NOMO-1 treated with DMSO at 0.1 percent for 48 hours (cell line): ENCODE measurements around the gene DDX47.

Source experiments
- DNase-seq: peaks from one replicate; lab custom pipeline; 2025; ENCODE audit not compliant: unreplicated experiment; lab: John Stamatoyannopoulos, UW

The DDX47 gene

GRCh38 chr12:12813120-12814101 is at the start of gene DDX47:
DDX47 (plus strand) TSS chr12:12813346; CDS start chr12:12813368, 22 bp downstream.
- DNase-seq, result peak; percentile 93

- DNase-seq, result no peak
Measured at GRCh38 chr12:12764824-12765223, 48.3 kb upstream of the DDX47 start.

GRCh38 chr12:12770262-12770661 is 42.9 kb upstream of the DDX47 start:
- DNase-seq, result no peak

- DNase-seq, result no peak
Measured at GRCh38 chr12:12774791-12775190, 38.4 kb upstream of the DDX47 start.

- DNase-seq, result no peak
Measured at GRCh38 chr12:12776261-12776660, 36.9 kb upstream of the DDX47 start.

- no peak for DNase-seq
Measured at GRCh38 chr12:12777092-12777491, 36.1 kb upstream of the DDX47 start.

- DNase-seq, result no peak
Measured at GRCh38 chr12:12779007-12779406, 34.1 kb upstream of the DDX47 start.

GRCh38 chr12:12779529-12779928 is 33.6 kb upstream of the DDX47 start:
- no peak for DNase-seq

GRCh38 chr12:12784116-12784515 is 29.0 kb upstream of the DDX47 start:
- no peak for DNase-seq

- no peak for DNase-seq
Measured at GRCh38 chr12:12784911-12785814, 28.0 kb upstream of the DDX47 start, which contains the start of gene APOLD1. APOLD1 (plus strand) TSS chr12:12785659; CDS start chr12:12785692, 33 bp downstream.

GRCh38 chr12:12786351-12786705 is 26.8 kb upstream of the DDX47 start:
- DNase-seq, result no peak

- DNase-seq, result no peak
Measured at GRCh38 chr12:12786706-12787601, 26.2 kb upstream of the DDX47 start.

- no peak for DNase-seq
Measured at GRCh38 chr12:12788131-12788530, 25.0 kb upstream of the DDX47 start.

GRCh38 chr12:12788675-12789368 is 24.3 kb upstream of the DDX47 start:
- peak; percentile 71 for DNase-seq

GRCh38 chr12:12790956-12791355 is 22.2 kb upstream of the DDX47 start:
- no peak for DNase-seq

GRCh38 chr12:12791756-12792369 is 21.3 kb upstream of the DDX47 start:
- DNase-seq, result no peak

- DNase-seq, result no peak
Measured at GRCh38 chr12:12792421-12792820, 20.7 kb upstream of the DDX47 start.

- DNase-seq, result no peak
Measured at GRCh38 chr12:12794686-12795085, 18.5 kb upstream of the DDX47 start.

- no peak for DNase-seq
Measured at GRCh38 chr12:12796171-12796570, 17.0 kb upstream of the DDX47 start.
